Epithelial cell of proximal tubule (primary cell): ENCODE data around the gene GAPVD1. TPM values are rescaled to one million over a fixed set of nuclear protein-coding genes. Genes with fewer than 3 reads are reported as not detected.
"Not testable (repeated sequence)": the region's sequence is repeated elsewhere in the genome, so short reads cannot be mapped to it uniquely, and the experiment has no call there.

Experiments used
- DNase-seq: peaks from one replicate; pipeline ENCODE4 v3.0.0-alpha.2; 2011; ENCODE audit warnings: low read depth
- H3K4me3 ChIP-seq: 2 replicates; pipeline ENCODE4 v1.5.1; 2011; ENCODE audit warnings: low read depth, mild to moderate bottlenecking, low read length
- total RNA-seq: library from RNA; depleted of rRNA; stranded (reverse); fragments of >200 nt; gene quantifications from 2 replicates; pipeline ENCODE4 v1.2.3, GENCODE V29; 2015
- TF ChIP-seq, protein P1 (sequence below): conservative IDR thresholded peaks from 2 replicates; pipeline ENCODE4 v1.5.1; 2012; ENCODE audit warnings: low read depth, mild to moderate bottlenecking, low read length

Gene GAPVD1
- total RNA-seq, 1 donor from 2014 or later = 18.2 TPM

- DNase-seq = no peak
- TF ChIP-seq, protein P1, sequence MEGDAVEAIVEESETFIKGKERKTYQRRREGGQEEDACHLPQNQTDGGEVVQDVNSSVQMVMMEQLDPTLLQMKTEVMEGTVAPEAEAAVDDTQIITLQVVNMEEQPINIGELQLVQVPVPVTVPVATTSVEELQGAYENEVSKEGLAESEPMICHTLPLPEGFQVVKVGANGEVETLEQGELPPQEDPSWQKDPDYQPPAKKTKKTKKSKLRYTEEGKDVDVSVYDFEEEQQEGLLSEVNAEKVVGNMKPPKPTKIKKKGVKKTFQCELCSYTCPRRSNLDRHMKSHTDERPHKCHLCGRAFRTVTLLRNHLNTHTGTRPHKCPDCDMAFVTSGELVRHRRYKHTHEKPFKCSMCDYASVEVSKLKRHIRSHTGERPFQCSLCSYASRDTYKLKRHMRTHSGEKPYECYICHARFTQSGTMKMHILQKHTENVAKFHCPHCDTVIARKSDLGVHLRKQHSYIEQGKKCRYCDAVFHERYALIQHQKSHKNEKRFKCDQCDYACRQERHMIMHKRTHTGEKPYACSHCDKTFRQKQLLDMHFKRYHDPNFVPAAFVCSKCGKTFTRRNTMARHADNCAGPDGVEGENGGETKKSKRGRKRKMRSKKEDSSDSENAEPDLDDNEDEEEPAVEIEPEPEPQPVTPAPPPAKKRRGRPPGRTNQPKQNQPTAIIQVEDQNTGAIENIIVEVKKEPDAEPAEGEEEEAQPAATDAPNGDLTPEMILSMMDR = no peak
- no peak overlapping the region for H3K4me3 ChIP-seq
Measured at GRCh38 chr9:125398243-125398642, 136.6 kb downstream of the GAPVD1 start.

GRCh38 chr9:125399165-125399564 is 137.5 kb downstream of the GAPVD1 start:
- TF ChIP-seq, protein P1 = no peak
- DNase-seq = no peak
- no peak overlapping the region for H3K4me3 ChIP-seq

- no peak overlapping the region for H3K4me3 ChIP-seq
- TF ChIP-seq, protein P1 = no peak
- DNase-seq = no peak
Measured at GRCh38 chr9:125399666-125400065, 138.0 kb downstream of the GAPVD1 start.

DNA sequence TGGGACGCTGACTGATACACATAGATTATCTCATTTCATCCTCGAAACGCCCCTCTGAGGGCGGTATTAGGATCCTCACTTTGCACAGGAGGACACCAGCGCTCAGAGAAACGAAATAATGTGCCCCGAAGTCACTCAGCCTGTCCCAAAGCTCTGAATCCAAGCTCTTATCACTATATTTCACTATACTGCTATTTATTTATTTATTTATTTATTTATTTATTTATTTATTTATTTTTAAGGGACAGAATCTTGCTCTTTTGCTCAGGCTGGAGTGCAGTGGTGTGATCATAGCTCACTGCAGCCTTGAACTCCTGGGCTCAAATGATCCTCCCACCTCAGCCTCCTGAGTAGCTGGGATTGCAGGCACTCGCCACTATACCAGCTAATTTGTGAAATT is 138.6 kb downstream of the GAPVD1 start:
- DNase-seq, H3K4me3 ChIP-seq: not testable (repeated sequence)

GRCh38 chr9:125400725-125401716 is 139.4 kb downstream of the GAPVD1 start:
- no peak overlapping the region for H3K4me3 ChIP-seq
- TF ChIP-seq, protein P1 = no peak
- DNase-seq = no peak

- no peak overlapping the region for H3K4me3 ChIP-seq
- no peak for DNase-seq
- TF ChIP-seq, protein P1 = no peak
Measured at GRCh38 chr9:125404733-125405132, 143.1 kb downstream of the GAPVD1 start.

DNA sequence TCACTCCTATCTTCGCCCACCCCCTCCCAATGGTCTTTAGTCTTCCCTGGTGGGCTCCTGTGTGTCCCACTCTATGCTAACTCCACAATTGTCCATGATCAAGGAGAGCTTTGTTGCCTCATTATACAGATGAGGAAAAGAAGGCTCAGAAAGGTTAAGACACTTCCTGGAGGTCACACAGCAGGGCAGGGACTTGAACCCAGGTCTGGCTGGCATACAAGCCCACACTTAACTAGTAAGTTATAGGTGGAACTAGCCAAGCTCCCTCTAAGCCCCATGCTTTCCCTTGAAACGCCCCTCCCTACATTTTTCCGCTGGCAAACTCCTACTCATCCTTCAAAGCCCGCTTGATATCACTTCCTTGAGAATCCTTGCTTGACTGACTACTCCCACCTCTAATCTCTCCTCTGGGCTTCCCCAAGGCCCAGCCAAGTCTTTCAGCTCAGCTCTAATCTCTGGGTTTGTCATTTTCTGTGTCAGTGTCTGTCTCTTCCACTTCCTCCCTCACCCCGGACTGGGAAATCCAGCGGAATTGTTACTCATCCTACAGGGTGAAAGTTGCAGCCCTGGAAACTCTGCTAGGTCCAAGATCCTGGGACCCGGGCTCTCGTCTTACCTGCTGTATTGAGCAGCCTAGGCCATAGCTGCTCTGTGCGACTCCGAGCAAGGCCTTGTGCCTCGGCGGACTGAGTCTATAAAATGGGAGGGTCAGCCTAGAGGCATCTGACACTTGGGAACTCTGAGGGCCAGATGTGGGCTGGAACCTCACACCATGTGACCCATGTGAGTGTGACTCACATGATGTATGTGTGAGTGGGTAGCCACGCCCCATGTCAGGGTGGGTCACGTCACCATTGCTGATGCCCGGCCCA is 144.5 kb downstream of the GAPVD1 start:
- H3K4me3 ChIP-seq = no peak overlapping the region
- TF ChIP-seq, protein P1 = no peak
- DNase-seq = no peak
